HG03565 (cell line): ENCODE measurements around the gene PAX2.
"Not testable (repeated sequence)": the region's sequence is repeated elsewhere in the genome, so short reads cannot be mapped to it uniquely, and the experiment has no call there.

Source experiments
- ATAC-seq: cut with Tn5 transposase; IDR thresholded peaks from one replicate; pipeline ENCODE4 v1.9.1; 2021; ENCODE audit warnings: mild to moderate bottlenecking, moderate library complexity; ENCODE audit not compliant: unreplicated experiment

PAX2 gene

DNA sequence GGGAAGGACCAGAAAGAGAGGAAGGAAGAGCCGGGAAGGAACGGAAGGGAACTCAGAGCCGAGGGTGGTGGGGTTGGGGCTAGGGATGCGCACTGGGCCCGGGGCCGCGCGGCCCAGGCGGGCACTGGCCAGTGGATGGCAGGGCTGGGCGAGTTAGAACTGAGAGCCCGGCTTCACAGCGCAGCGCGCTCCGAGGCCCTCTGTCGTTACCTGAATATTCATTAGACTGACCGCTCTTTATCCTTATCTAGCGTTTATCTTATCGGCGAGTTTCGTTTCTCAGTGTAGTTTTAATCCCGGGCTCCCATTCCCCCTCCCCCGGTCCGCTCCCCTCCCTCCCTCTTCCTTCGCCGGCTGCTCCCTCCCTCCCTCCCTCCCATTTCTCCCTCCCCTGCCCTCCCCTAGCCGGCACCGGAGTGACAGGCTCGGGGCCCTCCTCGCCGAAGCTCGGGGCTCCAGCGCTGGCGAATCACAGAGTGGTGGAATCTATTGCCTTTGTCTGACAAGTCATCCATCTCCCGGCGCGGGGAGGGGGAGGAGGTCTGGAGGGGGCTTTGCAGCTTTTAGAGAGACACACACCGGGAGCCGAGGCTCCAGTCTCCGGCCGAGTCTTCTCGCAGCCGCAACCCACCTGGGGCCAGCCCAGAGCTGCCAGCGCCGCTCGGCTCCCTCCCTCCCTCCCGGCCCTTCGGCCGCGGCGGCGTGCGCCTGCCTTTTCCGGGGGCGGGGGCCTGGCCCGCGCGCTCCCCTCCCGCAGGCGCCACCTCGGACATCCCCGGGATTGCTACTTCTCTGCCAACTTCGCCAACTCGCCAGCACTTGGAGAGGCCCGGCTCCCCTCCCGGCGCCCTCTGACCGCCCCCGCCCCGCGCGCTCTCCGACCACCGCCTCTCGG, at the start of gene PAX2:
TSS of gene PAX2 (plus strand) at position 596 of the 895 bp plus-strand sequence. CDS start 679 bp downstream, outside the sequence.
- no peak for ATAC-seq

GRCh38 chr10:100696477-100696901, 48.9 kb upstream of the PAX2 start:
- no peak for ATAC-seq

- no peak for ATAC-seq
These were observed 48.3 kb upstream of the PAX2 start for GRCh38 chr10:100697070-100697469.

GRCh38 chr10:100697631-100698030, 47.8 kb upstream of the PAX2 start:
- no peak for ATAC-seq

- ATAC-seq: not testable (repeated sequence)
These were observed 43.7 kb upstream of the PAX2 start for GRCh38 chr10:100701704-100702103.

DNA sequence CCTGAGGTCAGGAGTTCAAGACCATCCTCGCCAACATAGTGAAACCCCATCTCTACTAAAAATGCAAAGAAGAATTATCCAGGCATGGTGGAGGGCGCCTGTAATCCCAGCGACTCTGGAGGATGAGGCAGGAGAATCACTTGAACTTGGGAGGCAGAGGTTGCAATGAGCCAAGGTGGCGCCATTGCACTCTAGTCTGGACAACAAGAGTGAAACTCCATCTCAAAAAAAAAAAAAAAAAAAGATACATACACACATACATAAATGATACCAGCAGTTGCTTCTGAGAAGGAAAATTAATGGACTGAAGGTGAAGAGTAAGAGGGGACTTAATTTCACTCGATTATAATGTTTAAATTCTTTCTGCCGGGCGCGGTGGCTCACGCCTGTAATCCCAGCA, 40.2 kb upstream of the PAX2 start:
- ATAC-seq: no peak

GRCh38 chr10:100707261-100707848, 38.0 kb upstream of the PAX2 start:
- ATAC-seq: no peak

DNA sequence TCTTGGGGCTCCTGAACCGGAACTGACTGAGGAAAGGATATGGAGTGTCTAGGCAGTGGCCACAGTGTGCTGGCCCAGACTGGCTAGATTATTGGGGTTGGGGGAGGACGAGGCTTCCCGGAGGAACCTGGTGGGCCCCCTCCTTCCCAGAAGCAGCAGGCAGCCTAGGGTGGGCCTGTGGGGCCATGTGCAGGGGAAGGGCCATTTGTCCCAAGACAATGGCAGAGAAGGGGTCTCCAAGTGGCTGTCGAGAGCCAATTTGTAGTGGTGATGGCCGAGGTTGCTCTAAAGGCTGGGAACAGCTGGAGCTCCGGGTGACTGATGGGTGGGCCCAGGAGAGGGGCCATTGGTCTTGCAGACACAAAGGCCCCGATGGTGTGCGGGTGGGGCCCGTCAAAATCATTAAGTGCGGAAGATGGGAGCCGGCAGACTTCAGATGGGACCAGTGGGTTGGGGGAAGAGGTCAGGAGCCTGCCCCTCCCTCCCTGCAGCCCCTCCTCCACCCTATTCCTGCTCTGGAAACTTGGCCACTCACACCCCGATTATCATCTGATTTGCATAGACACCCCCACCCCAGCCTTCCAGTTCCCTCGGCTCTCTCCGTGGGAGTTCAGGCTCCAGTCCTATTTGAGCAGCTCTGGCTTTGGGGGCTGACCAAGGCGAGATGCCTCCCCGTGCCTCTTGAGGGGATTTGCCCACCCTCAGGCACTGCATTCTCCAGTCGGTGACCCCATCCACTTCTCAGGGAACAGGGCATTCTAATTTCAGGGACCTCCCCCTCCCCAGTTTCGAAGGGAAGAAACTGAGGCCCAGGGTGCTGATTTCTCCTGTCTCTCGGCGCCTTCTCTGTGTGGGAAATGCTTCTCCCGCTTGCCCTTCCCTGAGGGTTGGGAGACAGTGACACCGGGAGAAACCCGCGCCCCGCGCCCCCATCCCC, 36.0 kb upstream of the PAX2 start:
- no peak for ATAC-seq

DNA sequence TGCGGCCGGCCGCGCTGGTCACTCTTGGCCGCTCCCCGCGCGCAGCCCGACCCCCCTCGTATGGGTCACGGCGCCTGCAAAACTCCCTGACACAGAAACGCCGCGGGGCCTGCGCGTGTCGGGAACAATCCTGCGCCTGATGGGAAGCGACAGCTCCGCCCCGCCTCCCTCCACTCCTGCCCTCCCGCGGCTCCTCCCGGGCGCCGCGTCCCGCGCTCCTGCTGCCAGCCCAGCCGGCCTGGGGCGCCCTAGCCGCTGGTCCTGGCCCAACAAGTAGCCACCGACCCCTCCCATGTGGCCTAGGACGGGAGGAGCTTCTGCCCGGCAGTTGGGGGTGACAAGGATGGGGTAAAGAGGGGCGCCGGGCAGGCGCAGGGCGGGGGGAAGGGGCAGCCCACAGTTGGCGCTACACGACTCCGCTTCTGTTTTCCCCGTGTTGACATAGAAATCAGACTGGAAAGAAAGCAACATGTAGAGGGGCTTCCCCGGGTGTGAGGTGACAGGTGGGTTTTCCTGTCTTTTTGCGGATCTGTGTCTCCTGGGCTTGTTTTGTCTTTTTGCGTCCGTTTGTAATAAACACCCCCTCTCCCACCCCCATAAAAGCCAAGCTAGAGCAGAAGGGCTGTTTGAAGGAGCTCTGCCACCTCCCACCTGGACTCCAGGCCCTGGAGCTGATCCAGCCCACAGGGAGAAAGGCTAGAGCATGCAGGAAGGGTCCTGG, 35.1 kb upstream of the PAX2 start:
- no peak for ATAC-seq

GRCh38 chr10:100713049-100713858, 32.1 kb upstream of the PAX2 start:
- ATAC-seq: no peak

GRCh38 chr10:100713859-100714565, 31.4 kb upstream of the PAX2 start:
- no peak for ATAC-seq

DNA sequence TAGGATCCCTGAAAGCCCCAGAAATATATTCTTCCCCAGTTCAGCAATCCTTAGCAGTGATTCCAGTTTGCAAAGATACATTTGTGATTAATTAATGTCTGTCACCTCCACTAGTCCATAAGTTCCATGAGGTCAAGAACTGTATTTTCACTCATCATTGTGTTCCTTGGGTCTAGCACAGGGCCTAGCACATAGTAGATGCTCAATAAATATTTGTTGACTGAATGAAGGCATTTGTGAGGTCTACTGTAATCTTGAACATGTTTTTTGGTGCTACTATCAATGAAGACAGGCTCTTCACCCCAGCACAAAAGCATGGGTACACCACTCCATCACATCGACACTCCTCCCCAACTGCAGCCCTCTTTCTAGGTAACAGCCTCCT, 30.8 kb upstream of the PAX2 start:
- no peak for ATAC-seq

DNA sequence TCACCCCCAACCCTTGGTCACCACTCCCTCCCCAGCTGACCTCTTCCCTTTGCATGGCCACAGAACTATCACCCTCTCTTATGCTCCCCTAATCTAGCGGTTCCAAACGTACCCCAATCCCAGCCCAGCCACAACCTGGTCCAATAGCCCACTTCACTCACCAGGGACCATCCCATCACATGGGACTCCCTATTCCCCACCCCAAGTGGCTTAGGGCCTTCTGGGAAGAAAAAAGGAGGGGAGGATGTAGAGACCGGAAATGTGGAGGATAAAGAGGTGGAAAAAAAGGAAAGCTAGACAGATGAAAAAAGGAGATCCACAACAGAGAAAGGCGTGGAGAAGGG, 30.3 kb upstream of the PAX2 start:
- ATAC-seq: no peak

- ATAC-seq: no peak
These were observed 29.7 kb upstream of the PAX2 start for GRCh38 chr10:100715445-100716385.

- no peak for ATAC-seq
These were observed 28.2 kb upstream of the PAX2 start for GRCh38 chr10:100717166-100717565.

DNA sequence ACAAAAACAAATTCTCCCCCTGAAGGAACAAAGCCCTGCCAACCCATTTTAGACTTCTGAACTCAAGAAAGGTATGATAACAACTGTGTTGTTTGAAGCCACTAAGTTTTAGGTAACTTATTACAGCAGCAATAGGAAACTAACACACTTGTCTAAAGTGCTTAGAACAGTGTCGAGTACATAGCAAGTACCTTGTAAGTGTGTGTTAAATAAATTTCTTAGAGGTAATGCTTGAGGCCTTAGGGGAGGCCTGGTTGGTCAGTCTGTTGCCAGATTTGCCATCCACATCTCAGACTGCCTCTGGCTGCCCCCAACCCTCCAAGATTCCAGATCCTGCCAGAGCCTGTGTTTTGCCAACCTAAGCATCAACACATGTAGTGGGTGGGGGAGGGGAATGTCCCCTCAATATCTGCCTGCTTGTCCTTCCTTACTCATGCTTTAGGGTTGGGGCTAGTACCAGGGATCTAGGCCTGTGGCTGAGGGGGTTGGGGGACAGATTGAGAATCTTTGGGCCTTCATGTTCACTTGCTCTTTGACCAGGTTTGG, 27.1 kb upstream of the PAX2 start:
- no peak for ATAC-seq

DNA sequence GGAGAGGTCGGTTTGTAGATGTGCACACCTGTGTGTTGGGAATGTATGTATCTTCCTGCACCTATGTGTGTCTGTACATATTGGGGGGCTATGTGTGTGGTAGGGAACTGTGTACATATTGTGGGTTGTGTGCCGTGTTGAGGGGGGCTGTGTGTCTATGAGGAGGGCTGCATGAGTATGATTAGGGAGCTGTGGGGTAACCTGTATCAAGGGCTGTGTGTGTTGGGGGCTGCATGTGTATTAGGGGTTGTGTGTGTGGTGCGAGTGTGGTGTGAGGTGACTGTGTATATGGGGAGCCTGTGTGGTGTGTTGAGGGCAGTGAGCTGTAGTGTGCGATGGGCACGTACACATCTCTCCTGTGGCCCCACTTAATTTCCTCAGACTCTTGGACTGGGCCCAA, 22.2 kb upstream of the PAX2 start:
- no peak for ATAC-seq
